Endothelial cell (in vitro differentiated cells): ENCODE results near the gene EARS2. TPM values are rescaled to one million over a fixed set of nuclear protein-coding genes. Genes with fewer than 3 reads are reported as not detected.

Experiments
- DNase-seq: peaks from one replicate; pipeline ENCODE4 v3.0.0; 2021; ENCODE audit warnings: low spot score
- H3K27ac Mint-ChIP-seq: one replicate; pipeline ENCODE4 v1.8.0; 2021; ENCODE audit warnings: mixed read lengths, inconsistent platforms; ENCODE audit not compliant: unreplicated experiment
- H3K27me3 Mint-ChIP-seq: one replicate; pipeline ENCODE4 v1.8.0; 2021; ENCODE audit warnings: mild to moderate bottlenecking, moderate library complexity, mixed read lengths, inconsistent platforms; ENCODE audit not compliant: unreplicated experiment
- H3K36me3 Mint-ChIP-seq: one replicate; pipeline ENCODE4 v1.8.0; 2021; ENCODE audit warnings: mild to moderate bottlenecking, low read depth, mixed read lengths, inconsistent platforms; ENCODE audit not compliant: unreplicated experiment
- H3K4me1 Mint-ChIP-seq: one replicate; pipeline ENCODE4 v1.8.0; 2021; ENCODE audit warnings: mild to moderate bottlenecking, mixed read lengths, inconsistent platforms; ENCODE audit not compliant: unreplicated experiment
- H3K4me3 Mint-ChIP-seq: one replicate; pipeline ENCODE4 v1.8.0; 2021; ENCODE audit warnings: mild to moderate bottlenecking, mixed read lengths, inconsistent platforms; ENCODE audit not compliant: unreplicated experiment
- H3K9me3 Mint-ChIP-seq: one replicate; pipeline ENCODE4 v1.8.0; 2021; ENCODE audit warnings: mixed read lengths, inconsistent platforms; ENCODE audit not compliant: unreplicated experiment
- CTCF ChIP-seq: fragments of 200-600 bp; sonication (generic); IDR thresholded peaks from one replicate; pipeline ENCODE4 v1.5.0; 2021; ENCODE audit warnings: antibody characterized with exemption; ENCODE audit not compliant: unreplicated experiment
- total RNA-seq: library from RNA; stranded (reverse); fragmentation: NEBNext Ultra II Directional; extraction: Animal tissue kit (Norgen Biotek cat#: 25700); gene quantifications from one replicate; pipeline ENCODE4 v1.2.1, GENCODE V29; 2021; ENCODE audit not compliant: unreplicated experiment

EARS2 gene
- total RNA-seq, 1 donor from 2014 or later, result 14.1 TPM

- Mint-ChIP-seq H3K27ac (no peak overlapping the region), H3K36me3 (peaks cover 30% of the 10 kb centered on the region), H3K9me3 (no peaks in the 10 kb centered on the region), H3K4me1 (no peaks in the 10 kb centered on the region), H3K4me3 (no peak overlapping the region), H3K27me3 (no peaks in the 10 kb centered on the region)
- TF ChIP-seq CTCF, result no peak
- no peak for DNase-seq
Observed at GRCh38 chr16:23581764-23582163, 24.6 kb upstream of the EARS2 start.

- DNase-seq, result no peak
- H3K4me1 Mint-ChIP-seq, result no peaks in the 10 kb centered on the region
- H3K4me3 Mint-ChIP-seq, result no peak overlapping the region
- H3K9me3 Mint-ChIP-seq, result no peaks in the 10 kb centered on the region
- no peaks in the 10 kb centered on the region for H3K27me3 Mint-ChIP-seq
- TF ChIP-seq CTCF, result no peak
- peaks cover 26% of the 10 kb centered on the region for H3K36me3 Mint-ChIP-seq
- H3K27ac Mint-ChIP-seq, result no peak overlapping the region
Observed at GRCh38 chr16:23580391-23580790, 23.2 kb upstream of the EARS2 start.

GRCh38 chr16:23579371-23579770, 22.2 kb upstream of the EARS2 start:
- Mint-ChIP-seq H3K4me1 (no peaks in the 10 kb centered on the region), H3K27ac (no peak overlapping the region), H3K9me3 (no peaks in the 10 kb centered on the region), H3K36me3 (peaks cover 25% of the 10 kb centered on the region), H3K4me3 (no peak overlapping the region), H3K27me3 (no peaks in the 10 kb centered on the region)
- no peak for TF ChIP-seq CTCF
- DNase-seq, result no peak

GRCh38 chr16:23578101-23578830, 21.1 kb upstream of the EARS2 start:
- Mint-ChIP-seq H3K36me3 (peaks cover 30% of the 10 kb centered on the region), H3K27ac (no peak overlapping the region), H3K4me1 (no peaks in the 10 kb centered on the region), H3K9me3 (no peaks in the 10 kb centered on the region), H3K27me3 (no peaks in the 10 kb centered on the region), H3K4me3 (no peak overlapping the region)
- no peak for DNase-seq
- TF ChIP-seq CTCF, result no peak

GRCh38 chr16:23577493-23577892, 20.3 kb upstream of the EARS2 start:
- H3K27ac Mint-ChIP-seq, result no peak overlapping the region

More at GRCh38 chr16:23577493-23577892, 20.3 kb upstream of the EARS2 start:
- Mint-ChIP-seq H3K4me3 (no peak overlapping the region), H3K27me3 (no peaks in the 10 kb centered on the region), H3K4me1 (no peaks in the 10 kb centered on the region), H3K9me3 (no peaks in the 10 kb centered on the region), H3K36me3 (peaks cover 35% of the 10 kb centered on the region)
- DNase-seq, result no peak
- no peak for TF ChIP-seq CTCF
